Fibroblast of lung (primary cell): ENCODE measurements around the gene TMEM63C. TPM values are rescaled to one million over a fixed set of nuclear protein-coding genes. Genes with fewer than 3 reads are reported as not detected.

Experiments used
- DNase-seq, 2 donors: peaks; one replicate each; pipeline versions ENCODE4 v3.0.0 to v3.0.0-alpha.2; 2010; ENCODE audit warnings: low read depth in 2 of 2
- H2AFZ ChIP-seq: 2 replicates; pipeline ENCODE4 v1.5.1; 2012; ENCODE audit warnings: low read length, control low read depth, inconsistent platforms
- H3K27ac ChIP-seq: 2 replicates; pipeline ENCODE4 v1.5.1; 2011; ENCODE audit warnings: low read length, control low read depth; ENCODE audit not compliant: insufficient read depth
- H3K27me3 ChIP-seq: 2 replicates; pipeline ENCODE4 v1.5.1; 2011; ENCODE audit warnings: mild to moderate bottlenecking, low read length; ENCODE audit not compliant: control insufficient read depth, insufficient read depth
- H3K36me3 ChIP-seq: 2 replicates; pipeline ENCODE4 v1.5.1; 2011; ENCODE audit warnings: low read length; ENCODE audit not compliant: control insufficient read depth, insufficient read depth
- H3K4me1 ChIP-seq: 2 replicates; pipeline ENCODE4 v1.5.1; 2011; ENCODE audit warnings: low read length; ENCODE audit not compliant: control insufficient read depth, insufficient read depth; ENCODE audit errors: extremely low read depth
- H3K4me2 ChIP-seq: 2 replicates; pipeline ENCODE4 v1.5.1; 2011; ENCODE audit warnings: low read length, control low read depth; ENCODE audit not compliant: insufficient read depth; ENCODE audit errors: extremely low read depth
- H3K4me3 ChIP-seq, 4 experiments: fragments of 200-600 bp in 1 of 4; sonication (generic) in 1 of 4; replicated peaks in 1 of 4; 2 replicates each; pipeline ENCODE4 v1.5.1; 2011 to 2016; ENCODE audit warnings: low read length in 4 of 4, low read depth in 3 of 4, mild to moderate bottlenecking in 3 of 4, control low read depth in 2 of 4, inconsistent platforms in 1 of 4, mixed read lengths in 1 of 4; ENCODE audit not compliant: insufficient read depth in 1 of 4; ENCODE audit errors: control extremely low read depth in 1 of 4
- H3K79me2 ChIP-seq: 2 replicates; pipeline ENCODE4 v1.5.1; 2012; ENCODE audit warnings: mild to moderate bottlenecking, low read length, inconsistent platforms; ENCODE audit not compliant: control insufficient read depth, insufficient read depth
- H3K9ac ChIP-seq: 2 replicates; pipeline ENCODE4 v1.5.1; 2011; ENCODE audit warnings: mild to moderate bottlenecking, low read length, control low read depth; ENCODE audit not compliant: insufficient read depth
- H3K9me3 ChIP-seq: 2 replicates; pipeline ENCODE4 v1.5.1; 2012; ENCODE audit warnings: low read depth, low read length; ENCODE audit not compliant: control insufficient read depth, insufficient read depth
- H4K20me1 ChIP-seq: 2 replicates; pipeline ENCODE4 v1.5.1; 2011; ENCODE audit warnings: low read length; ENCODE audit not compliant: control insufficient read depth, insufficient read depth; ENCODE audit errors: extremely low read depth
- CTCF ChIP-seq, 2 donors: IDR thresholded peaks in 1 of 2; conservative IDR thresholded peaks in 1 of 2; 1 replicate in 1 of 2; 2 replicates in 1 of 2; pipeline ENCODE4 v1.5.1; 2011 to 2012; ENCODE audit warnings: low read length in 2 of 2, control low read depth in 1 of 2, inconsistent platforms in 1 of 2, low read depth in 1 of 2, mild to moderate bottlenecking in 1 of 2
- EZH2 ChIP-seq: IDR thresholded peaks from 2 replicates; pipeline ENCODE4 v1.5.1; 2012; ENCODE audit warnings: low read length, control low read depth, mild to moderate bottlenecking; ENCODE audit errors: missing control alignments
- polyA plus RNA-seq, 2 donors: library from polyadenylated mRNA; depleted of rRNA in 1 of 2; stranded (reverse) in 1 of 2; unstranded in 1 of 2; fragments of >200 nt; gene quantifications; 2 replicates each; pipeline ENCODE4 v1.2.1, GENCODE V29; 2011 to 2012; ENCODE audit warnings: missing spikeins in 1 of 2
- total RNA-seq: library from RNA; depleted of rRNA; stranded (reverse); fragments of >200 nt; gene quantifications from 2 replicates; pipeline ENCODE4 v1.2.1, GENCODE V29; 2014

The TMEM63C gene
- total and polyA plus RNA-seq, 2 donors (not counting 1 experiment from before 2014, with no cell fraction given): 0.66 TPM; not detected in 1

- no peaks in the 10 kb centered on the region for H3K4me1 ChIP-seq
- no peak overlapping the region for H3K9ac ChIP-seq
- no peak for DNase-seq
- H3K36me3 ChIP-seq: no peaks in the 10 kb centered on the region
- H4K20me1 ChIP-seq: no peaks in the 10 kb centered on the region
- no peak overlapping the region for H3K4me3 ChIP-seq
- no peaks in the 10 kb centered on the region for H3K9me3 ChIP-seq
- no peak for TF ChIP-seq CTCF (conservative IDR thresholded peaks at IDR 0.05 in 1 of 2, IDR thresholded peaks at IDR 0.05 in 1 of 2; ENCODE audit: low read depth in 1 of 2, low read length in 2 of 2)
- no peak for TF ChIP-seq EZH2
- no peaks in the 10 kb centered on the region for H3K79me2 ChIP-seq
- no peak overlapping the region for H3K4me2 ChIP-seq
- peaks cover 18% of the 10 kb centered on the region for H3K27me3 ChIP-seq
- H3K27ac ChIP-seq: no peak overlapping the region
- H2AFZ ChIP-seq: no peak overlapping the region
Observed at GRCh38 chr14:77180726-77181602, 634 bp upstream of the TMEM63C start.

- Histone ChIP-seq H3K9me3 (no peaks in the 10 kb centered on the region), H3K9ac (no peak overlapping the region), H3K4me3 (no peak overlapping the region), H3K4me2 (no peak overlapping the region), H4K20me1 (no peaks in the 10 kb centered on the region), H2AFZ (no peak overlapping the region), H3K27me3 (peaks cover 18% of the 10 kb centered on the region), H3K36me3 (no peaks in the 10 kb centered on the region), H3K79me2 (no peaks in the 10 kb centered on the region), H3K4me1 (no peaks in the 10 kb centered on the region), H3K27ac (no peak overlapping the region)
- DNase-seq: no peak
- no peak for TF ChIP-seq CTCF (conservative IDR thresholded peaks at IDR 0.05 in 1 of 2, IDR thresholded peaks at IDR 0.05 in 1 of 2; ENCODE audit: low read depth in 1 of 2, low read length in 2 of 2)
- no peak for TF ChIP-seq EZH2
Observed at GRCh38 chr14:77183896-77184295, 2.3 kb downstream of the TMEM63C start.

GRCh38 chr14:77184396-77185092 is 2.9 kb downstream of the TMEM63C start:
- Histone ChIP-seq H3K27me3 (peaks cover 19% of the 10 kb centered on the region), H2AFZ (no peak overlapping the region), H4K20me1 (no peaks in the 10 kb centered on the region), H3K4me3 (no peak overlapping the region), H3K27ac (no peak overlapping the region), H3K4me2 (no peak overlapping the region), H3K4me1 (no peaks in the 10 kb centered on the region), H3K79me2 (no peaks in the 10 kb centered on the region), H3K36me3 (no peaks in the 10 kb centered on the region), H3K9me3 (no peaks in the 10 kb centered on the region), H3K9ac (no peak overlapping the region)
- TF ChIP-seq EZH2 (no peak), CTCF (conservative IDR thresholded peaks at IDR 0.05 in 1 of 2, IDR thresholded peaks at IDR 0.05 in 1 of 2; ENCODE audit: low read depth in 1 of 2, low read length in 2 of 2) (no peak)
- DNase-seq: no peak
